HepG2 (cell line): Measurements from ENCODE around the gene CBX6.

Experiments used
- CHD2 ChIP-seq: IDR thresholded peaks from 2 replicates; pipeline ENCODE4 v1.6.1; 2011; ENCODE audit warnings: low read depth, low read length, improper control_type of control experiment
- POLR2AphosphoS5 ChIP-seq: IDR thresholded peaks from 2 replicates; pipeline ENCODE4 v1.6.1; 2012; ENCODE audit warnings: low read depth, low read length
- ZBTB33 ChIP-seq: sonication (generic); formaldehyde crosslinking; IDR thresholded peaks from 2 replicates; pipeline ENCODE4 v1.4.0; 2020; ENCODE audit warnings: missing genetic modification reagents
- ZNF232 ChIP-seq: sonication (generic); formaldehyde crosslinking; IDR thresholded peaks from 2 replicates; pipeline ENCODE4 v1.4.0; 2020; ENCODE audit warnings: missing genetic modification reagents, borderline replicate concordance
- TF ChIP-seq, protein P1 (sequence below): sonication (generic); formaldehyde crosslinking; IDR thresholded peaks from 2 replicates; pipeline ENCODE4 v1.4.0; 2020; ENCODE audit warnings: missing genetic modification reagents, mild to moderate bottlenecking, borderline replicate concordance
- TF ChIP-seq, protein P2 (sequence below): sonication (generic); formaldehyde crosslinking; IDR thresholded peaks from 2 replicates; pipeline ENCODE4 v1.5.0; 2020; ENCODE audit warnings: mild to moderate bottlenecking, missing genetic modification reagents, moderate library complexity

GRCh38 chr22:38921806-38922205 is 49.8 kb upstream of the CBX6 start:
- TF ChIP-seq POLR2AphosphoS5 (no peak), ZNF232 (no peak), ZBTB33 (CRISPR knock-in tag) (no peak), CHD2 (no peak)
- TF ChIP-seq, protein P1, sequence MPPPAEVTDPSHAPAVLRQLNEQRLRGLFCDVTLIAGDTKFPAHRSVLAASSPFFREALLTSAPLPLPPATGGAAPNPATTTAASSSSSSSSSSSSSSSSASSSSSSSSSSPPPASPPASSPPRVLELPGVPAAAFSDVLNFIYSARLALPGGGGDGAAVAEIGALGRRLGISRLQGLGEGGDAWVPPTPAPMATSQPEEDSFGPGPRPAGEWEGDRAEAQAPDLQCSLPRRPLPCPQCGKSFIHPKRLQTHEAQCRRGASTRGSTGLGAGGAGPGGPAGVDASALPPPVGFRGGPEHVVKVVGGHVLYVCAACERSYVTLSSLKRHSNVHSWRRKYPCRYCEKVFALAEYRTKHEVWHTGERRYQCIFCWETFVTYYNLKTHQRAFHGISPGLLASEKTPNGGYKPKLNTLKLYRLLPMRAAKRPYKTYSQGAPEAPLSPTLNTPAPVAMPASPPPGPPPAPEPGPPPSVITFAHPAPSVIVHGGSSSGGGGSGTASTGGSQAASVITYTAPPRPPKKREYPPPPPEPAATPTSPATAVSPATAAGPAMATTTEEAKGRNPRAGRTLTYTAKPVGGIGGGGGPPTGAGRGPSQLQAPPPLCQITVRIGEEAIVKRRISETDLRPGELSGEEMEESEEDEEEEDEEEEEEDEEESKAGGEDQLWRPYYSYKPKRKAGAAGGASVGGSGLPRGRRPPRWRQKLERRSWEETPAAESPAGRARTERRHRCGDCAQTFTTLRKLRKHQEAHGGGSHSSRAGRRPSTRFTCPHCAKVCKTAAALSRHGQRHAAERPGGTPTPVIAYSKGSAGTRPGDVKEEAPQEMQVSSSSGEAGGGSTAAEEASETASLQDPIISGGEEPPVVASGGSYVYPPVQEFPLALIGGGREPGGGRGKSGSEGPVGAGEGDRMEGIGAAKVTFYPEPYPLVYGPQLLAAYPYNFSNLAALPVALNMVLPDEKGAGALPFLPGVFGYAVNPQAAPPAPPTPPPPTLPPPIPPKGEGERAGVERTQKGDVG: no peak
- TF ChIP-seq, protein P2, sequence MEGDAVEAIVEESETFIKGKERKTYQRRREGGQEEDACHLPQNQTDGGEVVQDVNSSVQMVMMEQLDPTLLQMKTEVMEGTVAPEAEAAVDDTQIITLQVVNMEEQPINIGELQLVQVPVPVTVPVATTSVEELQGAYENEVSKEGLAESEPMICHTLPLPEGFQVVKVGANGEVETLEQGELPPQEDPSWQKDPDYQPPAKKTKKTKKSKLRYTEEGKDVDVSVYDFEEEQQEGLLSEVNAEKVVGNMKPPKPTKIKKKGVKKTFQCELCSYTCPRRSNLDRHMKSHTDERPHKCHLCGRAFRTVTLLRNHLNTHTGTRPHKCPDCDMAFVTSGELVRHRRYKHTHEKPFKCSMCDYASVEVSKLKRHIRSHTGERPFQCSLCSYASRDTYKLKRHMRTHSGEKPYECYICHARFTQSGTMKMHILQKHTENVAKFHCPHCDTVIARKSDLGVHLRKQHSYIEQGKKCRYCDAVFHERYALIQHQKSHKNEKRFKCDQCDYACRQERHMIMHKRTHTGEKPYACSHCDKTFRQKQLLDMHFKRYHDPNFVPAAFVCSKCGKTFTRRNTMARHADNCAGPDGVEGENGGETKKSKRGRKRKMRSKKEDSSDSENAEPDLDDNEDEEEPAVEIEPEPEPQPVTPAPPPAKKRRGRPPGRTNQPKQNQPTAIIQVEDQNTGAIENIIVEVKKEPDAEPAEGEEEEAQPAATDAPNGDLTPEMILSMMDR (CRISPR knock-in tag): no peak
